ENCODE results near the gene NAV1. TPM values are rescaled to one million over a fixed set of nuclear protein-coding genes. Genes with fewer than 3 reads are reported as not detected.

NAV1 gene
- total RNA-seq, 1 donor from 2014 or later = 44.9 TPM

GRCh38 chr1:201587729-201588128, 48.8 kb downstream of the NAV1 start:
- Mint-ChIP-seq H3K27ac (no peak overlapping the region), H3K9me3 (no peaks in the 10 kb centered on the region), H3K27me3 (no peaks in the 10 kb centered on the region), H3K4me1 (ENCODE audit: unreplicated experiment) (peaks cover under 1% of the 10 kb centered on the region), H3K36me3 (peaks cover 3% of the 10 kb centered on the region), H3K4me3 (no peak overlapping the region)
- TF ChIP-seq, protein P1, sequence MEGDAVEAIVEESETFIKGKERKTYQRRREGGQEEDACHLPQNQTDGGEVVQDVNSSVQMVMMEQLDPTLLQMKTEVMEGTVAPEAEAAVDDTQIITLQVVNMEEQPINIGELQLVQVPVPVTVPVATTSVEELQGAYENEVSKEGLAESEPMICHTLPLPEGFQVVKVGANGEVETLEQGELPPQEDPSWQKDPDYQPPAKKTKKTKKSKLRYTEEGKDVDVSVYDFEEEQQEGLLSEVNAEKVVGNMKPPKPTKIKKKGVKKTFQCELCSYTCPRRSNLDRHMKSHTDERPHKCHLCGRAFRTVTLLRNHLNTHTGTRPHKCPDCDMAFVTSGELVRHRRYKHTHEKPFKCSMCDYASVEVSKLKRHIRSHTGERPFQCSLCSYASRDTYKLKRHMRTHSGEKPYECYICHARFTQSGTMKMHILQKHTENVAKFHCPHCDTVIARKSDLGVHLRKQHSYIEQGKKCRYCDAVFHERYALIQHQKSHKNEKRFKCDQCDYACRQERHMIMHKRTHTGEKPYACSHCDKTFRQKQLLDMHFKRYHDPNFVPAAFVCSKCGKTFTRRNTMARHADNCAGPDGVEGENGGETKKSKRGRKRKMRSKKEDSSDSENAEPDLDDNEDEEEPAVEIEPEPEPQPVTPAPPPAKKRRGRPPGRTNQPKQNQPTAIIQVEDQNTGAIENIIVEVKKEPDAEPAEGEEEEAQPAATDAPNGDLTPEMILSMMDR (conservative IDR thresholded peaks at IDR 0.05) = no peak
- no peak for DNase-seq (ENCODE audit: extremely low spot score, unreplicated experiment)

Other genes with a start within 250 kb of the NAV1 start
- 21.3 and 63.9 TPM in 2 replicates for gene TNNT2, start 161.4 kb upstream of the NAV1 start, total RNA-seq (ENCODE audit: low replicate concordance)
- gene LAD1, start 139.8 kb upstream of the NAV1 start, total RNA-seq (ENCODE audit: low replicate concordance) = 41.2 and 79.5 TPM in 2 replicates
- gene TNNI1, start 117.4 kb upstream of the NAV1 start, total RNA-seq (ENCODE audit: low replicate concordance) = 0.12 and 6.1 TPM in 2 replicates
- gene PHLDA3, start 69.9 kb upstream of the NAV1 start, total RNA-seq (ENCODE audit: low replicate concordance) = 59.3 and 132 TPM in 2 replicates
- gene CSRP1, start 32.0 kb upstream of the NAV1 start, total RNA-seq (ENCODE audit: low replicate concordance) = 7.3 and 139 TPM in 2 replicates

Measured in type B pancreatic cell (in vitro differentiated cells).